ENCODE data around the gene TM9SF4.

TM9SF4 gene

DNA sequence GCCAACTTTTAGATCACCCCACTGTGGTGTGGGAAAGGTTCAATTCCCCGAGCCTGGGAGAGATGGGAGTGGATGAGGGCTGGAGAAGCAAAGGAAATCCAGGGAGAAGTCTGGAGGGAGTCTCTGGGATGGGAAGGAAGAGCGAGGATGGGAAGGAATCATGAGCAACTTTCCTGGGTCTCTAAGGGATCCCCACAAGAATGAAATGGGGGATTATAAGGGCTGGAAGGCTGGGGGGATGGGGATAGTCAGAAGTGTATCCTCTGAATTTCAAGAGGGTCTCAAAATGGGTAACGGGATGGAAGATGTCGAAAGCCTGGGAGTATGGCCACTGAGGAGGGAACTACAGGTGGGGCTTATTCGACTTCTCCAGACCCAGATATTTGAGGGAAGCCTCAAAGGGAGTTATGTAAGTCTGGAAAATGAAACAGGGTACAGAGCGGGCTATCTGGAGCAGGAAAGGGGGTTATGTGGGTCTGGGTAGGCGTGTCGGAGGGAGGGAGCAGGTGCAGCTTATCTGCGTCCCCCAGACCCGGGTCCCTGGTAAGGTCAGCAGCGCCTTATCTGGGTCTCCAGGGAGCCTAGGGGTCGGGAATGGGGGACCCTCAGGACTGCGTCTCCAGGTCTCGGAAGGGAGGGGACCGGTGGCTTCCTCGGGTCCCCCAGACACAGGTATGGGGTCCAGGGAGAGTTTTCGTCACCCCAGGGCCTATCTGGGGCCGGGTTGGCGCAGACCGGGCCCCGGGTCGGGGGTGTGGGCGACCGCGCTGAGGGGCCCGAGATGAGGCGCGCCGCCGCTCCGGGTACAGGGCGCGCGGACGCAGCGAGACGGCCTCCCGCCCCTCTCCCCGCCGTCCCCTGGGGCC is 97.5 kb downstream of the TM9SF4 start:
- DNase-seq (ENCODE audit: low spot score) (no peak), FAIRE-seq (no peak)

DNA sequence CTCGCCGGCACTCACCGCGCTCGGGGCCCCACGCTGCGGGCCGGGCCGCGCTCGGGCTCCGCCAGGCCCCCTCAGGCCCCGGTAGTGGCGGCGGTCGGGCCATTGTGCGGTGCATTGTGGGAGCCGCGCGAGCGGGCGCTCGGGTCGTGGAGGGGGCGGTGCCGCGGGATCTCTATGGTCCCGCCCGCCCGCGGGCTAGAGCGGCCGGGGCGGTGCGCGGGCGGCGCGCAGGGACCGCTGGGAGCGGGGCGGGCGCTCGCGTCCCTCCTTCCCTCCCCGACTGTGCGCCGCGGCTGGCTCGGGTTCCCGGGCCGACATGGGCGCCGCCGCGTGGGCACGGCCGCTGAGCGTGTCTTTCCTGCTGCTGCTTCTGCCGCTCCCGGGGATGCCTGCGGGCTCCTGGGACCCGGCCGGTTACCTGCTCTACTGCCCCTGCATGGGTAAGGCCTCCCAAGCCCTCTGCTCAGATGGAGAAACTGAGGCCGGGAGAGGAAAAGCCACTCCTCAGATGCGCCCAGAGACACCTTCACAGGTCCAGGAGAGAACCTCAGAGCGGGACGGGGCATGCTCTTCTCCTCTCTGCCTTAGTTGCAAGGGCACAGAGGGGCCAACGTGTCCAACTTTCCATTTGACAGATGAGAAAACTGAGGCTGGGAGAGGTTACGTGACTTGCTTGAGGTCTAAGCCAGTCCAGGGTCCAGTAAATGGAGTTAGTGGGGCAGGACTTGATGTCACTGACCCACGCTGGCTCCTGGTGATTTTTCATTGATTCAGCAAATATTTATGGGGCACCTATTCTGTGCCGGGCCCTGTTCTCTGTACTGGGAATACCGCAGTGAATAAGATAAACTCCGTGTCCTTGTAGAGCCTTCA is 98.3 kb downstream of the TM9SF4 start, which contains the start of the genes PLAGL2 and POFUT1:
Gene PLAGL2 (minus strand): TSS at position 118 of the 873 bp plus-strand sequence. CDS start 5,565 bp downstream, outside the sequence.
Gene POFUT1 (plus strand): TSS at position 255 of the 873 bp plus-strand sequence. CDS start 62 bp downstream, at position 317.
- FAIRE-seq (no peak), DNase-seq (ENCODE audit: low spot score) (peak; percentile 100)

DNA sequence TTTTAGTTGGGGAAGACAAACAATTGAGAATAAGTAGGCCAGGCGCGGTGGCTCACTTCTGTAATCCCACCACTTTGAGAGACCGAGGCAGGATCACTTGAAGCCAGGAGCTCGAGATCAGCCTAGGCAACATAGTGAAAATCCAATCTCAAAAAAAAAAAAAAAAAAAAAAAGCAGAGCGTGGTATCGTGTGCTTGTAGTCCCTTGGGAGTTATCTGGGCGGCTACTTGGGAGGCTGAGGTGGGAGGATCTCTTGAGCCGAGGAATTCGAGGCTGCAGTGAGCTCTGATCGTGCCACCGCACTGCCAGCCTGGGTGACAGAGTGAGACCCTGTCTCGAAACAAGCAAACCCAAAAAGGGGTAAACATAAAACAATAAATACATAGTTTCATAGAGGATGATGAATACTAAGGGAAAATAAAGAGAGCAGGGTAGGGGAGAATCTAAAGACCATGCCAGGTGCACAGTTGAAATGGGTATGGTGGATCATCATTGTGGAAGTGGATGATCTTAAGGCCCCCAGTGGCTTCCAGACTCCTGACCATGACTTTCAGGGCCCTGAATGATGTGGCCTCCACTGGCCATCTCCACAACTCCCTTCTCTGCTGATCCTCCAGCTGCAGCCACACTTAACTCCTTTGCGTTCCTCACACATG is 99.1 kb downstream of the TM9SF4 start:
- FAIRE-seq = no peak
- no peak for DNase-seq (ENCODE audit: low spot score)

DNA sequence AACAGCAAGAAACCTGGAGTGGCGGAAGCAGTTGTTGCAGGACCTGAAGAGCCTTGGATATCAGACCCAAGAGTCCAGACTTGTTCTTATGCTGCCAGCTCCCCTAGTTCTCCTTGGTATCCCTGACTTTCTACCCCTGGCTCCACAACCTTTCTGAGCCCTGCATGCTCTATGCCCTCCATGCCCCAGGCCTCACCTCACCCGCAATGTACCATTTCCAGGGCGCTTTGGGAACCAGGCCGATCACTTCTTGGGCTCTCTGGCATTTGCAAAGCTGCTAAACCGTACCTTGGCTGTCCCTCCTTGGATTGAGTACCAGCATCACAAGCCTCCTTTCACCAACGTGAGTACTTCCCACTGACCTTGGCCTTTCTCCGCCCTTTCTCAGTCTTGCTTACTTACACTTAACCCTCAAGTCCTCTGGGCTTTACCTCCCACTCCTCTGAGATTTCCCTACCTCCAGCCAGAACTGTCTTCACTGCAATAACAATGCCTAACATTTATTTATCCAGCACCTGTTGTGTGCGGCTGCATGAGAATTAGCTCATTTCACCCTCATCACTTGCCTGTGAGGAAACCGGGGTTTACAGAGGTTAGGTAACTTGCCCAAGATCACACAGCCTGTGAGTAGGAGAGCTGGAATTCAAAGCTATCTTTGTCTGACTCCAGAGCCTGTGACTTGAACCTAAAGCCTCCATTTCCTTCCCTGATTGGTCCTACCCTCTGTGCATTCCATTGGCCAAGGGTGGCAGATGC is 100.5 kb downstream of the TM9SF4 start:
- FAIRE-seq (no peak), DNase-seq (ENCODE audit: low spot score) (no peak)

DNA sequence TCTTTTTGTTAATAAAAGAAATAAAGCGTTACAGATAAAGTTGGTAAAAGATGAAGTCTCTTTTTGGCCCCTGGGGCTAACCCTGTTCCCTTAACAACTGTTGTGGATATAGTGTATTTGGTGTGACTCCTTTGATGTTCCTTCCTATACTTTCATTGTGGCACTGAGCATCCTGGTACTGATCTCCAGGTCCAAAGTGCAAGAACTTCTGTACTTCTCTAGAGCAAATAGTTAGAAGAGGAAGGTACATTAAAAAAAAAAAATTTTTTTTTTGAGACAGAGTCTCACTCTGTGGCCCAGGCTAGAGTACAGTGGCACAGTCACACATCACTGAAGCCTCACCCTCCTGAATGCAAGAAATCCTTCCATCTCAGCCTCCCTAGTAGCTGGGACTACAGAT is 104.4 kb downstream of the TM9SF4 start:
- DNase-seq (ENCODE audit: low spot score) (no peak), FAIRE-seq (no peak)

DNA sequence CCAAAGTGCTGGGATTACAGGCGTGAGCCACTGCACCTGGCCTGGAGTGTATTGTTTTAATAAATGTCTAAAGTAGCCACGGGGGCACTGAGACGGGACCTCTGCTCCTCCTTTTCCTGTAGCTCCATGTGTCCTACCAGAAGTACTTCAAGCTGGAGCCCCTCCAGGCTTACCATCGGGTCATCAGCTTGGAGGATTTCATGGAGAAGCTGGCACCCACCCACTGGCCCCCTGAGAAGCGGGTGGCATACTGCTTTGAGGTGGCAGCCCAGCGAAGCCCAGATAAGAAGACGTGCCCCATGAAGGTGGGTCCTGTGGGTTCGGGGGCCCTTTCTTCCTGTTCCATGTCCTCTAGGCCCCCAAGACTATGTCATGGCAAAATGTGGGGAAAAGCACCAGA is 105.6 kb downstream of the TM9SF4 start:
- FAIRE-seq (no peak), DNase-seq (ENCODE audit: low spot score) (no peak)

DNA sequence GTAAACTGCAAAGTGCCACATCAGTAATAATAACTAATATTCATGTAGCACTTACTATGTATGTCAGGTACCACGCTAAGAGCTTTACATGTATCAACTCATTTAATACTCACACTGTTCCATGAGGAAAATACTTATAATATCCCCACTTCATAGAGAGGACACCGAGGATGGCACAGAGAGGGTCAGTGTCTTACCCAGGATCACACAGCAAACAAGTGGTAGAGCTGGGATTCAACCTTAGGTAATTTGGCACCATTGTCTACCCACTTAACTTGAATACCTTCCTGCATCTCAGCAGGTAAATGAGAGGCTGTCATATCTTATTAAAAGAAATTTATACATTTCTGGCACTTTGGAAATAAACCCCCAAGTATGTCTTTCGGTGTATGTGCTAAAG is 106.2 kb downstream of the TM9SF4 start:
- DNase-seq (ENCODE audit: low spot score) (no peak), FAIRE-seq (no peak)

DNA sequence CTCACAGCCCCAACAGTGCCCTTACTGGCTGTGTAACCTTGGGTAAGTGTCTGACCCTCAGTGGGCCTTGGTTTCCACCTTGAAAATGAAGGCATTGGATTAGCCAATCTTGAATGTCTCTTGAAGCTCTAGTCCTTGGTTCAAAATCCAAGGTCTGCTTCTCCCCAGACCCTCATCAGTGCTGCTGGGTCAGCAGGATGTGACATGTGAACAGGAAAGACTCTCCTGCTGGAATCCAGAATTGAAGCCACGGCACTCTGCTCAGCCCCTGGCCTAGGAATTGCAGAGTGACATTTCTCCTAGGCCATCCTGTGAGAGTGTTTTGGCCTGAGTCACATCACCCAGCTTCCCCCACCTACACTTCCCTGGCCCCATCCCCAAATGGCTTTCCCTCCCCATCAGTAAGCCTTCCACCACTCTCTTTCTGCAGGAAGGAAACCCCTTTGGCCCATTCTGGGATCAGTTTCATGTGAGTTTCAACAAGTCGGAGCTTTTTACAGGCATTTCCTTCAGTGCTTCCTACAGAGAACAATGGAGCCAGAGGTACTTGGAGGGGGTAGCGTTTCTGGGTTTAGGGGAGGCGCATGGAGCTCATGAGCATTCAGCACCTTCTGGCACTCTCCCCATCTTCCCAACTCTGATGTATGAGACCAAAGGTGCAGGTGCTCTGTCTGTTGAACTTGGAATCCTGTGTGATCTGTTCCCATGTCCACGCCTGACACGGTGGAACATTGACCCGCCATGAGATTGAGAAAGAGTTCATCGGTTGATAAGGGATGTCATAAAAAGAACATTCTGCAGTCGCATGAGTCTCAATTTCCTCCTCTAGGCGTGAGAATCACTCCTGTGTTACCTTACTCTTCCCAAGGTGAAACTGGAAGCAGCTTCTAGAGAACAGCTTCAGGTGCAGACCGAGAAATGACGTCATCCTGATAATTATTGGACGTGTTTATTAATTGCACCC is 106.9 kb downstream of the TM9SF4 start:
- FAIRE-seq (no peak), DNase-seq (ENCODE audit: low spot score) (no peak)

All from urothelium cell line (cell line).